ENCODE measurements around the gene PCNX2.

DNA sequence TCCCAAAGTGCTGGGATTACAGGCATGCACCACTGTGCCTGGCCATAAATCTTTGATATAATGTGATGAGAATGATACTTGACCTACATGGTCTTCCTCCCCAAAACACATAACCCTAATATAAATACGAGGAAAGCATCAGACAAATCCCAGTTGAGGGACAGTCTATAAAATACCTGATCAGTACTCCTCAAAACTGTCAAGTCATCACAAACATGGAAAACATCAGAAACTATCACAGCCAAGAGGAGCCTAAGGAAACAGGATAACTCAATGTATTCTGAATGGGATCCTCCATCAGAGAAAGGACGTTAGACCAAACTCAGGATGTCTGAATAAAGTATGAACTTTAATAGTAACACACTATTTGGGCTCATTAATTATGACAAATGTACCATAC is 172.7 kb downstream of the PCNX2 start:
- TF ChIP-seq EZH2 (IDR thresholded peaks at IDR 0.05; ENCODE audit: insufficient read depth, poor library complexity, severe bottlenecking) (no peak), EZH2phosphoT487 (IDR thresholded peaks at IDR 0.05; ENCODE audit: insufficient read depth, low read depth) (no peak)

Measured in GM23248 (cell line).